Peyer's patch (tissue), 4 donors: Measurements from ENCODE around the gene NDUFA9.

Source experiments
- CTCF ChIP-seq, 6 experiments: fragments of 450-650 bp in 4 of 6; fragments of 200-600 bp in 2 of 6; sonication (generic) in 1 of 6; IDR thresholded peaks; one replicate each; pipeline ENCODE4 v1.5.1; 2017 to 2019; ENCODE audit warnings: antibody characterized with exemption in 6 of 6, mild to moderate bottlenecking in 3 of 6, moderate library complexity in 1 of 6
- POLR2A ChIP-seq, 2 donors: fragments of 450-650 bp; IDR thresholded peaks; one replicate each; pipeline ENCODE4 v1.5.1; 2017; ENCODE audit warnings: antibody characterized with exemption in 2 of 2, mild to moderate bottlenecking in 2 of 2, moderate library complexity in 2 of 2

GRCh38 chr12:4643747-4644146, 5.2 kb upstream of the NDUFA9 start:
- TF ChIP-seq CTCF (IDR thresholded peaks at IDR 0.05): no peak
- TF ChIP-seq POLR2A (IDR thresholded peaks at IDR 0.05): no peak
